ENCODE data around the gene TMUB1. TPM values are rescaled to one million over a fixed set of nuclear protein-coding genes. Genes with fewer than 3 reads are reported as not detected.

Gene TMUB1
- total and polyA plus RNA-seq, 2 donors (not counting 3 experiments of a cell fraction or from before 2014, with no cell fraction given): 41.3 to 45.3 TPM

GRCh38 chr7:151119055-151119415, 35.7 kb upstream of the TMUB1 start:
- H4K20me1 ChIP-seq (replicated peaks; ENCODE audit: control insufficient read depth, extremely low read depth, insufficient read depth, low read length): no peaks in the 10 kb centered on the region
- no peaks in the 10 kb centered on the region for H3K9me3 ChIP-seq (replicated peaks; ENCODE audit: control insufficient read depth, insufficient read depth, low read length)
- no peak for DNase-seq (ENCODE audit: low read depth, low spot score)
- no peak overlapping the region for H3K4me3 ChIP-seq (replicated peaks in 1 of 3; ENCODE audit: insufficient read depth in 1 of 3, low read depth in 1 of 3, low read length in 3 of 3)
- intact Hi-C loops (cut with micrococcal nuclease) (no loop called here), dilution Hi-C loops (cut with MboI; ENCODE audit: extremely low pct_ligation_motif_present, low sequenced_read_pairs) (no loop called here)
- H2AFZ ChIP-seq (ENCODE audit: low read depth, low read length): no peak overlapping the region
- no peaks in the 10 kb centered on the region for H3K9me1 ChIP-seq (replicated peaks; ENCODE audit: control insufficient read depth, extremely low read depth, insufficient read depth, low read length)
- peaks cover 9 to 47% of the 10 kb centered on the region in 2 experiments for H3K36me3 ChIP-seq (ENCODE audit: control insufficient read depth in 2 of 2, extremely low read depth in 1 of 2, insufficient read depth in 2 of 2, low read length in 2 of 2)
- no peak overlapping the region for H3K27ac ChIP-seq (ENCODE audit: insufficient read depth, low read depth, low read length)
- no peak for FAIRE-seq
- H3K79me2 ChIP-seq (ENCODE audit: control insufficient read depth, insufficient read depth, low read length): peaks cover 25% of the 10 kb centered on the region
- CTCF ChIA-PET: no interaction called here
- POLR2A ChIA-PET: no interaction called here
- no peak overlapping the region for H3K9ac ChIP-seq (replicated peaks; ENCODE audit: extremely low read depth, insufficient read depth, low read length)
- H3K27me3 ChIP-seq (ENCODE audit: control insufficient read depth in 2 of 2, insufficient read depth in 2 of 2, low read length in 2 of 2): no peaks in the 10 kb centered on the region
- H3K4me2 ChIP-seq (ENCODE audit: insufficient read depth, low read length): no peak overlapping the region
- no peak for TF ChIP-seq EZH2 (IDR thresholded peaks at IDR 0.05; ENCODE audit: borderline replicate concordance, low read depth, low read length, severe bottlenecking)
- TF ChIP-seq POLR2AphosphoS5 (IDR thresholded peaks at IDR 0.05; ENCODE audit: insufficient read depth, low read depth, low read length): no peak
- no peak for TF ChIP-seq FOS (IDR thresholded peaks at IDR 0.05; ENCODE audit: borderline replicate concordance, insufficient read depth, low read length)
- TF ChIP-seq MAX (IDR thresholded peaks at IDR 0.05; ENCODE audit: insufficient read depth, insufficient read length): no peak
- no peak for TF ChIP-seq GATA2 (IDR thresholded peaks at IDR 0.05; ENCODE audit: insufficient read depth, insufficient read length, low read depth, low read length)
- TF ChIP-seq JUN (IDR thresholded peaks at IDR 0.05; ENCODE audit: borderline replicate concordance, insufficient read depth, insufficient read length, low read depth): no peak
- TF ChIP-seq CTCF (IDR thresholded peaks at IDR 0.05; ENCODE audit: extremely low read depth in 1 of 2, insufficient read depth in 1 of 2, low read depth in 1 of 2, low read length in 2 of 2): no peak
- no TSS peak for BruUV-seq (replicated peaks)
- peaks cover 14% of the 10 kb centered on the region for H3K4me1 ChIP-seq (ENCODE audit: control insufficient read depth, extremely low read depth, insufficient read depth, low read length)

All from endothelial cell of umbilical vein (primary cell).